ENCODE measurements around the gene MGLL.

The MGLL gene

DNA sequence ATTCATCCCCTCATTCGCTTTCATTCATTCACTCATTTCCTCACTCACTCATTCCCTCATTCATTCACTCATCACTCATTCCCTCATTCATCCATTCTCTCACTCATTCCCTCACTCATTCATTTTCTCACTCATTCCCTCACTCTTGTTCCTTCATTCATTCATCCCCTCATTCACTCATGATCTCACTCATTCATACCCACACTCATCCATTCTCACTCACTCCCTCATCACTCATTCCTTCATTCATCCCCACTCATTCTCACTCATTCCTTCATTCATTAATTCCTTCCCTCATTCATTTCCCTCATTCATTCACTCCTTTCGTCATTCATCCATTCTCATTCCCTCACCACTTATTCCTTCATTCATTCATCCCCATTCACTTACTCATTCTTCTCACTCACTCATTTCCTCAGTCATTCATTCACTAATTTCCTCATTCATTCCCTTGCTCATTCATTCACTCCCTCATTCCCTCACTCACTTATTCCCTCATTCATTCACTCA, 135.0 kb downstream of the MGLL start:
- no peak for DNase-seq (ENCODE audit: low read depth in 1 of 2, low spot score in 1 of 2)
- TF ChIP-seq GABPA (IDR thresholded peaks at IDR 0.05; ENCODE audit: low read depth) (no peak), SPI1 (IDR thresholded peaks at IDR 0.05; ENCODE audit: borderline replicate concordance, low read depth) (no peak), POLR2AphosphoS5 (IDR thresholded peaks at IDR 0.05; ENCODE audit: low read depth) (no peak)
- TF ChIP-seq, protein P1, sequence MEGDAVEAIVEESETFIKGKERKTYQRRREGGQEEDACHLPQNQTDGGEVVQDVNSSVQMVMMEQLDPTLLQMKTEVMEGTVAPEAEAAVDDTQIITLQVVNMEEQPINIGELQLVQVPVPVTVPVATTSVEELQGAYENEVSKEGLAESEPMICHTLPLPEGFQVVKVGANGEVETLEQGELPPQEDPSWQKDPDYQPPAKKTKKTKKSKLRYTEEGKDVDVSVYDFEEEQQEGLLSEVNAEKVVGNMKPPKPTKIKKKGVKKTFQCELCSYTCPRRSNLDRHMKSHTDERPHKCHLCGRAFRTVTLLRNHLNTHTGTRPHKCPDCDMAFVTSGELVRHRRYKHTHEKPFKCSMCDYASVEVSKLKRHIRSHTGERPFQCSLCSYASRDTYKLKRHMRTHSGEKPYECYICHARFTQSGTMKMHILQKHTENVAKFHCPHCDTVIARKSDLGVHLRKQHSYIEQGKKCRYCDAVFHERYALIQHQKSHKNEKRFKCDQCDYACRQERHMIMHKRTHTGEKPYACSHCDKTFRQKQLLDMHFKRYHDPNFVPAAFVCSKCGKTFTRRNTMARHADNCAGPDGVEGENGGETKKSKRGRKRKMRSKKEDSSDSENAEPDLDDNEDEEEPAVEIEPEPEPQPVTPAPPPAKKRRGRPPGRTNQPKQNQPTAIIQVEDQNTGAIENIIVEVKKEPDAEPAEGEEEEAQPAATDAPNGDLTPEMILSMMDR (IDR thresholded peaks at IDR 0.05; ENCODE audit: insufficient read depth, low read length): no peak
- TF ChIP-seq, protein P2, sequence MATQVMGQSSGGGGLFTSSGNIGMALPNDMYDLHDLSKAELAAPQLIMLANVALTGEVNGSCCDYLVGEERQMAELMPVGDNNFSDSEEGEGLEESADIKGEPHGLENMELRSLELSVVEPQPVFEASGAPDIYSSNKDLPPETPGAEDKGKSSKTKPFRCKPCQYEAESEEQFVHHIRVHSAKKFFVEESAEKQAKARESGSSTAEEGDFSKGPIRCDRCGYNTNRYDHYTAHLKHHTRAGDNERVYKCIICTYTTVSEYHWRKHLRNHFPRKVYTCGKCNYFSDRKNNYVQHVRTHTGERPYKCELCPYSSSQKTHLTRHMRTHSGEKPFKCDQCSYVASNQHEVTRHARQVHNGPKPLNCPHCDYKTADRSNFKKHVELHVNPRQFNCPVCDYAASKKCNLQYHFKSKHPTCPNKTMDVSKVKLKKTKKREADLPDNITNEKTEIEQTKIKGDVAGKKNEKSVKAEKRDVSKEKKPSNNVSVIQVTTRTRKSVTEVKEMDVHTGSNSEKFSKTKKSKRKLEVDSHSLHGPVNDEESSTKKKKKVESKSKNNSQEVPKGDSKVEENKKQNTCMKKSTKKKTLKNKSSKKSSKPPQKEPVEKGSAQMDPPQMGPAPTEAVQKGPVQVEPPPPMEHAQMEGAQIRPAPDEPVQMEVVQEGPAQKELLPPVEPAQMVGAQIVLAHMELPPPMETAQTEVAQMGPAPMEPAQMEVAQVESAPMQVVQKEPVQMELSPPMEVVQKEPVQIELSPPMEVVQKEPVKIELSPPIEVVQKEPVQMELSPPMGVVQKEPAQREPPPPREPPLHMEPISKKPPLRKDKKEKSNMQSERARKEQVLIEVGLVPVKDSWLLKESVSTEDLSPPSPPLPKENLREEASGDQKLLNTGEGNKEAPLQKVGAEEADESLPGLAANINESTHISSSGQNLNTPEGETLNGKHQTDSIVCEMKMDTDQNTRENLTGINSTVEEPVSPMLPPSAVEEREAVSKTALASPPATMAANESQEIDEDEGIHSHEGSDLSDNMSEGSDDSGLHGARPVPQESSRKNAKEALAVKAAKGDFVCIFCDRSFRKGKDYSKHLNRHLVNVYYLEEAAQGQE (IDR thresholded peaks at IDR 0.05; ENCODE audit: insufficient replicate concordance, low read depth): no peak
- H3K4me3 ChIP-seq (replicated peaks; ENCODE audit: insufficient read depth, low read length): no peak overlapping the region
- no peaks in the 10 kb centered on the region for H3K27me3 ChIP-seq (ENCODE audit: insufficient read depth, poor library complexity, severe bottlenecking)
- H3K27ac ChIP-seq (replicated peaks): no peak overlapping the region

DNA sequence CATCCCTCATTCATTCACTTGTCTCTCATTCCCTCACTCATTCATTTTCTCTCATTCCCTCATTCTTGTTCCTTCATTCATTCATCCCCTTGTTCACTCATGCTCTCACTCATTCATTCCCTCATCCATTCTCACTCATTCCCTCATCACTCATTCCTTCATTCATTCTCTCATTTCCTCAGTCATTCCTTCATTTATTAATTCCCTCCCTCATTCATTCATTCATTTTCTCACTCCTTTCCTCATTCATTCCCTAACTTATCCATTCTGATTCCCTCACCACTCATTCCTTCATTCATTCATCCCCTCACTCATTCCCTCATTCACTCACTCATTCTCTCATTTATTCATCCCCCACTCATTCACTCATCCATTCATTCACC, 135.8 kb downstream of the MGLL start:
- H3K27ac ChIP-seq (replicated peaks): no peak overlapping the region
- no peak overlapping the region for H3K4me3 ChIP-seq (replicated peaks; ENCODE audit: insufficient read depth, low read length)
- no peaks in the 10 kb centered on the region for H3K27me3 ChIP-seq (ENCODE audit: insufficient read depth, poor library complexity, severe bottlenecking)
- DNase-seq (ENCODE audit: low read depth in 1 of 2, low spot score in 1 of 2): no peak
- TF ChIP-seq, protein P1 (IDR thresholded peaks at IDR 0.05; ENCODE audit: insufficient read depth, low read length): no peak
- TF ChIP-seq GABPA (IDR thresholded peaks at IDR 0.05; ENCODE audit: low read depth) (no peak), SPI1 (IDR thresholded peaks at IDR 0.05; ENCODE audit: borderline replicate concordance, low read depth) (no peak), POLR2AphosphoS5 (IDR thresholded peaks at IDR 0.05; ENCODE audit: low read depth) (no peak)
- TF ChIP-seq, protein P2 (IDR thresholded peaks at IDR 0.05; ENCODE audit: insufficient replicate concordance, low read depth): no peak

DNA sequence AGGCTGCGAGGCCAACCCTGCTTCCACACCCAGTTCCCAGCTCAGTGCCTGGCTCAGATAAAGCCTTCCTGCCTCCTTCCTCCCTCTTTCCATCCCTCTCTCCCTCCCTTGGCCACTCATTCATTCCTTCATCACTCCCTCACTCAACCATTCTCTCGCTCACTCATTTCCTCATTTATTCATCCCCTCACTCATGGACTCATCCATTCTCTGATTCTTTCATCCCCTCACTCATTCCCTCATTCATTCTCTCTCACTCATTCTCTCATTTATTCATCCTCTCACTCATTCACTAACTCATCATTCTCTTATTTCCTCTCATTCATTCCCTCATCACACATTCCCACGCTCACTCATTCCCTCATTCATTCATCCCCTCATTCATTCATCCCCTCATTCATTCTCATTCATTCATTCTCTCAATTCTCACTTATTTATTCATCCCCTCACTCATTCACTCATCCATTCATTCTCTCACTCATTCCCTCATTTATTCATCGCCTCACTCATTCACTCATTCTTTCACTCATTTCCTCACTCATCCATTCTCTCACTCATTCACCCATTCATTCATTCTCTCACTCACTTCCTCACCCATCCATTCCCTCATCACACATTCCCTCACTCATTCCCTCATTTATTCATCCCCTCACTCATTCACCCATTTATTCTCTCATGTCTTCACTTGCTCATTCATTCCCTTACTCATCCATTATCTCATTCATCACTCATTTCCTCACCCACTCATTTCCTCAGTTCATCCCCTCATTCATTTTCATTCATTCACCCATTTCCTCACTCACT, 136.4 kb downstream of the MGLL start:
- DNase-seq (ENCODE audit: low read depth in 1 of 2, low spot score in 1 of 2): no peak
- TF ChIP-seq SPI1 (IDR thresholded peaks at IDR 0.05; ENCODE audit: borderline replicate concordance, low read depth) (no peak), POLR2AphosphoS5 (IDR thresholded peaks at IDR 0.05; ENCODE audit: low read depth) (no peak), GABPA (IDR thresholded peaks at IDR 0.05; ENCODE audit: low read depth) (no peak)
- TF ChIP-seq, protein P2 (IDR thresholded peaks at IDR 0.05; ENCODE audit: insufficient replicate concordance, low read depth): no peak
- TF ChIP-seq, protein P1 (IDR thresholded peaks at IDR 0.05; ENCODE audit: insufficient read depth, low read length): no peak
- H3K4me3 ChIP-seq (replicated peaks; ENCODE audit: insufficient read depth, low read length): no peak overlapping the region
- H3K27ac ChIP-seq (replicated peaks): no peak overlapping the region
- no peaks in the 10 kb centered on the region for H3K27me3 ChIP-seq (ENCODE audit: insufficient read depth, poor library complexity, severe bottlenecking)

Measured in HL-60 (cell line).